Liver (tissue), 3 donors: Measurements from ENCODE around the gene TTC39A.

Experiments used
- ATF3 ChIP-seq: IDR thresholded peaks from 2 replicates; pipeline ENCODE4 v1.6.1; 2016; ENCODE audit warnings: antibody characterized with exemption
- CTCF ChIP-seq: fragments of 150-350 bp; IDR thresholded peaks from 2 replicates; pipeline ENCODE4 v1.5.1; 2017; ENCODE audit warnings: improper control_type of control experiment, low read depth, low read length; ENCODE audit not compliant: missing input control
- EGR1 ChIP-seq, 2 donors: IDR thresholded peaks; 2 replicates each; pipeline ENCODE4 v1.6.1; 2016 to 2018; ENCODE audit warnings: antibody characterized with exemption in 2 of 2, low read depth in 2 of 2
- FOXA1 ChIP-seq: IDR thresholded peaks from 2 replicates; pipeline ENCODE4 v1.6.1; 2016; ENCODE audit warnings: antibody characterized with exemption
- GABPA ChIP-seq, 2 donors: IDR thresholded peaks in 1 of 2; conservative IDR thresholded peaks in 1 of 2; 2 replicates each; pipeline ENCODE4 v1.6.1; 2016; ENCODE audit warnings: antibody characterized with exemption in 2 of 2, mild to moderate bottlenecking in 1 of 2, moderate library complexity in 1 of 2
- HNF4A ChIP-seq, 2 donors: conservative IDR thresholded peaks; 2 replicates each; pipeline ENCODE4 v1.6.1; 2016; ENCODE audit warnings: antibody characterized with exemption in 2 of 2, mild to moderate bottlenecking in 2 of 2
- HNF4G ChIP-seq: IDR thresholded peaks from 2 replicates; pipeline ENCODE4 v1.6.1; 2016; ENCODE audit warnings: antibody characterized with exemption
- JUND ChIP-seq, 2 donors: IDR thresholded peaks; 2 replicates each; pipeline ENCODE4 v1.6.1; 2016; ENCODE audit warnings: antibody characterized with exemption in 2 of 2
- RAD21 ChIP-seq, 2 donors: IDR thresholded peaks; 2 replicates each; pipeline ENCODE4 v1.6.1; 2016; ENCODE audit warnings: antibody characterized with exemption in 2 of 2, mild to moderate bottlenecking in 2 of 2
- RXRA ChIP-seq, 2 donors: IDR thresholded peaks; 2 replicates each; pipeline ENCODE4 v1.6.1; 2017 to 2018; ENCODE audit warnings: antibody characterized with exemption in 2 of 2, mild to moderate bottlenecking in 1 of 2
- TAF1 ChIP-seq: conservative IDR thresholded peaks from 2 replicates; pipeline ENCODE4 v1.6.1; 2016; ENCODE audit warnings: antibody characterized with exemption, mild to moderate bottlenecking
- YY1 ChIP-seq: IDR thresholded peaks from 2 replicates; pipeline ENCODE4 v1.6.1; 2016; ENCODE audit warnings: antibody characterized with exemption, mild to moderate bottlenecking
- TF ChIP-seq, protein P1 (sequence below): IDR thresholded peaks from 2 replicates; pipeline ENCODE4 v1.6.1; 2016; ENCODE audit warnings: antibody characterized with exemption, mild to moderate bottlenecking
- TF ChIP-seq, protein P2 (sequence below): IDR thresholded peaks from 2 replicates; pipeline ENCODE4 v1.6.1; 2016; ENCODE audit warnings: antibody characterized with exemption
- donor health status: healthy.
- donor health status: healthy.

- no peak for TF ChIP-seq RXRA (IDR thresholded peaks at IDR 0.05)
- TF ChIP-seq CTCF: no peak
- no peak for TF ChIP-seq FOXA1
- no peak for TF ChIP-seq HNF4G
- no peak for TF ChIP-seq TAF1
- TF ChIP-seq RAD21 (IDR thresholded peaks at IDR 0.05): no peak
- no peak for TF ChIP-seq ATF3
- TF ChIP-seq HNF4A (conservative IDR thresholded peaks at IDR 0.05): no peak
- TF ChIP-seq, protein P1, sequence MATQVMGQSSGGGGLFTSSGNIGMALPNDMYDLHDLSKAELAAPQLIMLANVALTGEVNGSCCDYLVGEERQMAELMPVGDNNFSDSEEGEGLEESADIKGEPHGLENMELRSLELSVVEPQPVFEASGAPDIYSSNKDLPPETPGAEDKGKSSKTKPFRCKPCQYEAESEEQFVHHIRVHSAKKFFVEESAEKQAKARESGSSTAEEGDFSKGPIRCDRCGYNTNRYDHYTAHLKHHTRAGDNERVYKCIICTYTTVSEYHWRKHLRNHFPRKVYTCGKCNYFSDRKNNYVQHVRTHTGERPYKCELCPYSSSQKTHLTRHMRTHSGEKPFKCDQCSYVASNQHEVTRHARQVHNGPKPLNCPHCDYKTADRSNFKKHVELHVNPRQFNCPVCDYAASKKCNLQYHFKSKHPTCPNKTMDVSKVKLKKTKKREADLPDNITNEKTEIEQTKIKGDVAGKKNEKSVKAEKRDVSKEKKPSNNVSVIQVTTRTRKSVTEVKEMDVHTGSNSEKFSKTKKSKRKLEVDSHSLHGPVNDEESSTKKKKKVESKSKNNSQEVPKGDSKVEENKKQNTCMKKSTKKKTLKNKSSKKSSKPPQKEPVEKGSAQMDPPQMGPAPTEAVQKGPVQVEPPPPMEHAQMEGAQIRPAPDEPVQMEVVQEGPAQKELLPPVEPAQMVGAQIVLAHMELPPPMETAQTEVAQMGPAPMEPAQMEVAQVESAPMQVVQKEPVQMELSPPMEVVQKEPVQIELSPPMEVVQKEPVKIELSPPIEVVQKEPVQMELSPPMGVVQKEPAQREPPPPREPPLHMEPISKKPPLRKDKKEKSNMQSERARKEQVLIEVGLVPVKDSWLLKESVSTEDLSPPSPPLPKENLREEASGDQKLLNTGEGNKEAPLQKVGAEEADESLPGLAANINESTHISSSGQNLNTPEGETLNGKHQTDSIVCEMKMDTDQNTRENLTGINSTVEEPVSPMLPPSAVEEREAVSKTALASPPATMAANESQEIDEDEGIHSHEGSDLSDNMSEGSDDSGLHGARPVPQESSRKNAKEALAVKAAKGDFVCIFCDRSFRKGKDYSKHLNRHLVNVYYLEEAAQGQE: no peak
- peak; percentile 48 to 75 for TF ChIP-seq JUND (IDR thresholded peaks at IDR 0.05)
- peak; percentile 24 for TF ChIP-seq YY1
- TF ChIP-seq GABPA (IDR thresholded peaks at IDR 0.05 in 1 of 2, conservative IDR thresholded peaks at IDR 0.05 in 1 of 2): no peak
- no peak for TF ChIP-seq EGR1 (IDR thresholded peaks at IDR 0.05; ENCODE audit: low read depth in 2 of 2)
- TF ChIP-seq, protein P2, sequence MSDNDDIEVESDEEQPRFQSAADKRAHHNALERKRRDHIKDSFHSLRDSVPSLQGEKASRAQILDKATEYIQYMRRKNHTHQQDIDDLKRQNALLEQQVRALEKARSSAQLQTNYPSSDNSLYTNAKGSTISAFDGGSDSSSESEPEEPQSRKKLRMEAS: no peak
Measured at GRCh38 chr1:51331206-51332100, 1.1 kb upstream of the TTC39A start.
